ENCODE measurements around the gene BLID. TPM values are rescaled to one million over a fixed set of nuclear protein-coding genes. Genes with fewer than 3 reads are reported as not detected.
A peak's percentile ranks its signal among the peaks of the same experiment; 100 is the strongest.

BLID gene
- total RNA-seq, 1 donor from 2014 or later = 1.4 TPM

- H3K27ac Mint-ChIP-seq = peak overlapping the region; percentile 75
- H3K27me3 Mint-ChIP-seq (ENCODE audit: low read depth) = peaks cover 1% of the 10 kb centered on the region
- no peaks in the 10 kb centered on the region for H3K36me3 Mint-ChIP-seq
- peaks cover 33% of the 10 kb centered on the region for H3K4me1 Mint-ChIP-seq
- H3K9me3 Mint-ChIP-seq = no peaks in the 10 kb centered on the region
- peak in 1 of 2 experiments; percentile 43 for DNase-seq (ENCODE audit: low spot score in 2 of 2, unreplicated experiment in 2 of 2)
- TF ChIP-seq, protein P1, sequence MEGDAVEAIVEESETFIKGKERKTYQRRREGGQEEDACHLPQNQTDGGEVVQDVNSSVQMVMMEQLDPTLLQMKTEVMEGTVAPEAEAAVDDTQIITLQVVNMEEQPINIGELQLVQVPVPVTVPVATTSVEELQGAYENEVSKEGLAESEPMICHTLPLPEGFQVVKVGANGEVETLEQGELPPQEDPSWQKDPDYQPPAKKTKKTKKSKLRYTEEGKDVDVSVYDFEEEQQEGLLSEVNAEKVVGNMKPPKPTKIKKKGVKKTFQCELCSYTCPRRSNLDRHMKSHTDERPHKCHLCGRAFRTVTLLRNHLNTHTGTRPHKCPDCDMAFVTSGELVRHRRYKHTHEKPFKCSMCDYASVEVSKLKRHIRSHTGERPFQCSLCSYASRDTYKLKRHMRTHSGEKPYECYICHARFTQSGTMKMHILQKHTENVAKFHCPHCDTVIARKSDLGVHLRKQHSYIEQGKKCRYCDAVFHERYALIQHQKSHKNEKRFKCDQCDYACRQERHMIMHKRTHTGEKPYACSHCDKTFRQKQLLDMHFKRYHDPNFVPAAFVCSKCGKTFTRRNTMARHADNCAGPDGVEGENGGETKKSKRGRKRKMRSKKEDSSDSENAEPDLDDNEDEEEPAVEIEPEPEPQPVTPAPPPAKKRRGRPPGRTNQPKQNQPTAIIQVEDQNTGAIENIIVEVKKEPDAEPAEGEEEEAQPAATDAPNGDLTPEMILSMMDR (IDR thresholded peaks at IDR 0.05; ENCODE audit: unreplicated experiment) = no peak
- H3K4me3 Mint-ChIP-seq = peak overlapping the region; percentile 39
Observed at GRCh38 chr11:122159173-122159721, 43.2 kb upstream of the BLID start.

DNA sequence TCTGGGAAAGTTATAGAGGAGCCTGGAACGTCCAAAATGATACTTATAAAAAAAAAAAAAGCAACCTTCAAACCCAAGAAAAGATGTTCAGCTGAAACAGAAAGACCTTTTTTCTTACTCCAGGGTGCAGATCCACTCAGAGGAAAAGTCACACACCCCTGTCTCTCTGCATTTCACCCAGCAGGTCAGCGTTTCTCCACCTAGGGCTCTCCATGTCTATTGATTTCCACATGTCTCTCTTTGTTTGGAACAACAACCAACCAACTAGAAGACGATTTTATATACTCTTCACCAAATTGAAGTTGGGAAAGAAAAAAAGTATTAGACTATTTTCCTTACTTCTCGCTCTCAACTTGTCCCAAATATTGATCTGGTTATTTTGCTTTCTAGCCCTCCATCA, 42.2 kb upstream of the BLID start:
- TF ChIP-seq, protein P1 (IDR thresholded peaks at IDR 0.05; ENCODE audit: unreplicated experiment) = no peak
- Mint-ChIP-seq H3K36me3 (no peaks in the 10 kb centered on the region), H3K4me1 (peaks cover 39% of the 10 kb centered on the region), H3K4me3 (no peak overlapping the region), H3K27me3 (ENCODE audit: low read depth) (peaks cover 1% of the 10 kb centered on the region), H3K9me3 (no peaks in the 10 kb centered on the region), H3K27ac (peak overlapping the region; percentile 75)
- no peak for DNase-seq (ENCODE audit: low spot score in 2 of 2, unreplicated experiment in 2 of 2)

GRCh38 chr11:122157653-122158161, 41.7 kb upstream of the BLID start:
- H3K4me3 Mint-ChIP-seq = no peak overlapping the region
- no peak for DNase-seq (ENCODE audit: low spot score in 2 of 2, unreplicated experiment in 2 of 2)
- H3K36me3 Mint-ChIP-seq = no peaks in the 10 kb centered on the region
- H3K9me3 Mint-ChIP-seq = no peaks in the 10 kb centered on the region
- H3K27ac Mint-ChIP-seq = peak overlapping the region; percentile 75
- peaks cover 1% of the 10 kb centered on the region for H3K27me3 Mint-ChIP-seq (ENCODE audit: low read depth)
- peaks cover 39% of the 10 kb centered on the region for H3K4me1 Mint-ChIP-seq
- TF ChIP-seq, protein P1 (IDR thresholded peaks at IDR 0.05; ENCODE audit: unreplicated experiment) = no peak

DNA sequence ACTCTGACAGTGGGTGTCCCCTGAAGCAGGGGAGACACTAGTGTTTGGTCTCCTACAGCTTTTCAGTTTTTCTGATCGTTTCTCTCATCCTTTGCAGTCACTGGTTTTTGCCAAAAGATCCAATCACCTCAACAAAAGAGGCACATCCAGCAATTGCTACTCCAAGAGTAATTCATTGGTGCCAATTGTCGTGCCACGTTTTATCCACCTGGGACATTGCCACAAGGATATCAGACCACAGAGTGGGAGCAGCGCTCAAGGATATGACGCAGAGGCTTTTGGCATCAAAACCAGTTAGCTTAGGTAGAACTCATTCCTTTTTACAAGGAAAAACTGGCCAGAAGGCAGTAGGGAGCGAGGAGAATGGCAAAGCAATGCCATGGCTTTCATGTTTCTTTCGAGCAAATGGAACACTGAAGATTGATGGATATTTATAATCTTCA, 40.9 kb upstream of the BLID start:
- Mint-ChIP-seq H3K9me3 (no peaks in the 10 kb centered on the region), H3K27me3 (ENCODE audit: low read depth) (peaks cover 1% of the 10 kb centered on the region), H3K4me1 (peaks cover 39% of the 10 kb centered on the region), H3K4me3 (no peak overlapping the region), H3K27ac (no peak overlapping the region), H3K36me3 (no peaks in the 10 kb centered on the region)
- TF ChIP-seq, protein P1 (IDR thresholded peaks at IDR 0.05; ENCODE audit: unreplicated experiment) = no peak
- no peak for DNase-seq (ENCODE audit: low spot score in 2 of 2, unreplicated experiment in 2 of 2)

- no peak overlapping the region for H3K4me3 Mint-ChIP-seq
- H3K27me3 Mint-ChIP-seq (ENCODE audit: low read depth) = peaks cover 1% of the 10 kb centered on the region
- peaks cover 47% of the 10 kb centered on the region for H3K4me1 Mint-ChIP-seq
- no peaks in the 10 kb centered on the region for H3K36me3 Mint-ChIP-seq
- H3K9me3 Mint-ChIP-seq = no peaks in the 10 kb centered on the region
- H3K27ac Mint-ChIP-seq = no peak overlapping the region
- TF ChIP-seq, protein P1 (IDR thresholded peaks at IDR 0.05; ENCODE audit: unreplicated experiment) = no peak
- DNase-seq (ENCODE audit: low spot score in 2 of 2, unreplicated experiment in 2 of 2) = no peak
Observed at GRCh38 chr11:122155765-122156527, 39.9 kb upstream of the BLID start.
